Measurements from ENCODE around the gene ULK4.
"Not testable (repeated sequence)": the region's sequence is repeated elsewhere in the genome, so short reads cannot be mapped to it uniquely, and the experiment has no call there.

The ULK4 gene

GRCh38 chr3:41682996-41683395 is 278.9 kb downstream of the ULK4 start:
- DNase-seq = no peak

DNA sequence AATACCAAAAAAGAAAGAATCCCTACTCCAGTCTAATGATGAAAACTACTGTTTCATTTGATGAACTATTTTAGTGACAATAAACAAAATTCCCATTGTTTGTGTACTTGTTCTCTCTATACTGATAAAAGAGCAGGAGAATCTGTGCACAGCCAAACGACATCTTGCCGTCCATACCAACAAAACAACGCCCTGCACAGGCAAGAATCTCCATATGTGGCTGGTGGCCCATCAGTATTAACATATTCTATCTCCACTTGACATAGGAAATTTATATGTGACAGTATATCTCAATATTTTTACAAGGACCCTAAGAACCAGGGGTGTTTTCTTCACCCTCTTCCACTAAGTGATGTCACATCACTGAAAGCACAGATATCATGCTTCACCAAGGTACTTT is 279.5 kb downstream of the ULK4 start:
- DNase-seq = no peak

DNA sequence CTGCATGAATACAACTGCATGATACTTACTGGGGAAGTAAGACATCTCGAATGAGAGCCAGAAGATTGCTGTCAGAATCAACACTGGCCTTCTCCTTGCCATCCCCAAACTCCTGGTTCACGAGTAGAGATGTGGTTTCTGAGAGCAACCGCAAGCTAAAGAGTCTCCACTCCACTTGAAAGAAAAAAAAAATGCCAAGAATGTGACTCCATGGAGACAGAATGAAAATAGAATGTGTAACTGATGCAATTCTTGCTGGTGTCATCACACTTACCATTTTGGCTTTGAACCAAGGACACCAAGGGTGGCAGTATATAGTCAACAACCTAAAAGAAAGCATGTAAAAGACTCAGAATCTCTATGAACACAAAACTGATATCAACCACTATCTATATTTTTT is 280.4 kb downstream of the ULK4 start:
- DNase-seq = no peak

DNA sequence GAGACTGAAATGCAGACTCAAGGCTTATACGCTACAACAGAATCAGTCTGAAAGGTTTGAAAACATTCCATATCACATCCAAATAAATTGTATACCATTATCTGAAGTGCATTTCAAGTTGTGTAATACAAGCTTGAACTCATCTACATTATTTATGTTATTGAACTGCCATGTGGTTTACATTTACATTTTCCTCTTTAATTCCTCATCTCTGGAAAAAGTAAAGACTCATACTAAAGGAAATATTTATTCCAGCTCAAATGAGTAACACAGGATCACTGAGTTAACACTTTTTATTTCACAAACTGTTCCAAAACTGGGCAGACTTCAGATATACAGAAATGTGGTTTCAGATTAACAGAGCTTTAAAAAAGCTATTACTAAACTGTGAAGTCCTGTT is 282.5 kb downstream of the ULK4 start:
- no peak for DNase-seq

GRCh38 chr3:41675102-41675501 is 286.8 kb downstream of the ULK4 start:
- DNase-seq = not testable (repeated sequence)

GRCh38 chr3:41674449-41674848 is 287.5 kb downstream of the ULK4 start:
- DNase-seq = no peak

- DNase-seq = no peak
These were observed 288.3 kb downstream of the ULK4 start for GRCh38 chr3:41673650-41674049.

GRCh38 chr3:41668379-41668778 is 293.5 kb downstream of the ULK4 start:
- DNase-seq = no peak

DNA sequence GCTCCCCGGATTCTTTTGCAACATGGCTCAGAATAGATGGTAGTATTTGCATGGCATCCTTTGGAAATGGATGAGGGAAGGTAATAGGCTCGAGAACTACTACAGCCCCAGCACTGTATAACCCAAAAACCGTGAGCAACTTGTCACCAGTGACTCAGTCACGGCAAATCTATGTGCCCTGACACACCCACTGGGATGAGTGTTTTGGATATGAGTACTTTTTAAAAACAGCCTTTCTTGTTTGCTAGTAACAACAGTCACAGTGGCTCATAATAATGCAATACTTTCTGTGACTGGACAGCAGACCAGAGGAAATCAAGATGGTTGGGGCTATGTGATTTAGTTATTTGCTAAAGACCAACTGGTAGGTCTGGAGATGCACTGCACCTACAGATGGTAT is 299.6 kb downstream of the ULK4 start:
- no peak for DNase-seq

- no peak for DNase-seq
These were observed 300.1 kb downstream of the ULK4 start for GRCh38 chr3:41661796-41662195.

- DNase-seq = no peak
These were observed 301.4 kb downstream of the ULK4 start for GRCh38 chr3:41660510-41660909.

DNA sequence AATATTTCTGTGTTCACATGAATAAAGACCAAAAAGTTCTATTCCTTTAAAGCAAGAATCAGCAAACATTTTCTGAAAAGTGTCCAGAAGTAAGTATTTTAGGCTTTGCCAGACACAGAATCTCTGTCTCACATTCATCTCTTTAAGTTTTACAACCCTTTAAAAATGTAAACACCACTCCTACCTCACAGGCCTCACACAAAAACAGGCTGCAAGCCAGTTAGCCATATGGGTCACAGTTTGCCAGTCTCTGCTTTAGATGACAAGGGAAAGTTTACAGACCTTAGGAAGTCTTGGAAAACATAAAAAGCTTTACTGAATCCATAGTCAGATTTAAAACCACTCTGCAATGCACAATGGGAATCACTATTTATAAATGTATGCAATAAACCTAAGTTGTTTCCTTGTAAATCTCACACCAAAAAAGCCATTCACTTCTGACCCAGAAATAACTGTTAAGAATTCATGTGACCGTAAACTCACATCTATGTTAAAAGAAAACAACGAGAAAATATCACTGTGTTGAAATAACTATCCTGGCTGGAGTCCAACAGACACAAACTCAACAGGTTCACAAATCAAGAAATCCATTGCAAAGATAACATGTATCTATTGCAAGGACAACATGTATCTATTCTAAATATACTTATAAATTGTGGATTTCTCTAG is 308.2 kb downstream of the ULK4 start:
- DNase-seq = no peak

GRCh38 chr3:41652931-41653330 is 309.0 kb downstream of the ULK4 start:
- DNase-seq = no peak

DNA sequence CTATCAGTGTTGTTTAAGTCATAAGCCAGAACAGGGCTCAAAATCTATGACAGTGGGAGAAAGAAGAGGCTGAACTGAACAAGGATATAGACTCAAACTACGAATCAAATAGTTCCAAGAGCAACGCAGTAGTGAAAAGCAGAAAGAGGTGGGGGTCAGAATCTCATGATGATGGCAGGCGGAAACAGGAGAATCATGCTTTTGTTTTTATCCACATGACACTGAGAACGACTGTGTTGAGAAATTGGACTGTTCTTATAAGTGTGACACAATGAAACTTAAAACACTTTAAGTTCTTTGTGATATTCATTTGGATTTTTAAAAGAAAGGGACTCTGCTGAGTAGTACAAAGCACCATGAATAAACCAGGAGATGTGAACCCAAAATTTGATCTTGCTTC is 309.4 kb downstream of the ULK4 start:
- no peak for DNase-seq

GRCh38 chr3:41651718-41652117 is 310.2 kb downstream of the ULK4 start:
- DNase-seq = no peak

DNA sequence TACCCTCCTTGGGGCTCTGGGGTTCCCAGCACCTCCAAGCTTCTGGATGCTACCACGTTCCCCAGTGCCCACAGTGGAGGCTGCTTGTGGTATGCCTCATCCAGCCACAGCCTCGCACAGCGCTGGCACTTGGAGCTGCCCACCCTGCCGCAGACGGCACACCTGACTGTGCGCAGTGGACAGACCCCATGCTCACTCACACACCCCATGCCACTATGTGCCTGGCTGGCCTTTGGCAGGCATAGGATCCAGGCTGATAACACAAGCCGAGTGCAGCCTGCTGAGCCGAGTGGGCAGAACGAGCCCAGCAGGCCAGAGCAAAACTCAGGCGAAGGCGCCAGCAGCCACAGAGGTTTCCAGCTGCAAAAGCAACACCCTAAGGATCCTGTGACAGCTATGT is 311.5 kb downstream of the ULK4 start:
- DNase-seq = no peak

- no peak for DNase-seq
These were observed 312.7 kb downstream of the ULK4 start for GRCh38 chr3:41649129-41649739.

- DNase-seq = not testable (repeated sequence)
These were observed 314.2 kb downstream of the ULK4 start for GRCh38 chr3:41647730-41648129.

DNA sequence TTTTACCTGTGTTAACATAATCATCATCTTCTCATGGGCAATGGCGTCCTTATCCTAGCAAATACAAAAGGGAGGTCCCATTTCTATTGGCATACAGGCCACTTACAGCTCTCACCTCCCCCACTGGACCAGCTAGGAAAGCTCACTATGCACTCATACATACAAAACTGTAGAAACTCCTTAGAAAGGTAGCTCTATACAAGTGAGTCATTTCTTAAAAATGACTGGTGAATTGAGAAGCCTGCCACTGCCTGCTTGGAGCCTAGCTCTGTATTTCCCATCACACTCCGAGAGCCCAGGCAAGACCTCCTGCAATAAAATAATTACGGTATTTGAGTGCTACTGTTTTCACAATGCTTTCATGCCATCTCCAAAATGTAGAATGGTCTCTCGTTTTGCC is 321.8 kb downstream of the ULK4 start:
- DNase-seq = no peak

DNA sequence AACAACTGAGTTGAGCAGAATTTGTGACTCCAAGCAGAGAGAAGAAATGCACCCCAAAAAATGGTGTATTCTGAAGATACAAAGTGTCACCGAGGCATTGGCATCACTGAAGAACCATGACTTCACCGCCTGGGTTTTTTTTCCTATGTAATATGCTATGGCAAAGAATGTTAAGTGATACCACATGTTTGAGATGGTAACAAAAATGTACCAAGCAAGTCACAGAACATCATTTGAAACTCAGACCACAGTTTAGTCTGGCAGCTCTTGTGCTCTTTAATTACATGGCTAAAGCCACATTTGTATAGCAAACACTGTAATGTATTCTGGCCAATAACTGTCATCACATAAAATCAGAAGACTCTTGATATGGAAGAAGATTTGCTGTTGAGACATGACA is 323.5 kb downstream of the ULK4 start:
- no peak for DNase-seq

GRCh38 chr3:41632700-41633099 is 329.2 kb downstream of the ULK4 start:
- DNase-seq = no peak

DNA sequence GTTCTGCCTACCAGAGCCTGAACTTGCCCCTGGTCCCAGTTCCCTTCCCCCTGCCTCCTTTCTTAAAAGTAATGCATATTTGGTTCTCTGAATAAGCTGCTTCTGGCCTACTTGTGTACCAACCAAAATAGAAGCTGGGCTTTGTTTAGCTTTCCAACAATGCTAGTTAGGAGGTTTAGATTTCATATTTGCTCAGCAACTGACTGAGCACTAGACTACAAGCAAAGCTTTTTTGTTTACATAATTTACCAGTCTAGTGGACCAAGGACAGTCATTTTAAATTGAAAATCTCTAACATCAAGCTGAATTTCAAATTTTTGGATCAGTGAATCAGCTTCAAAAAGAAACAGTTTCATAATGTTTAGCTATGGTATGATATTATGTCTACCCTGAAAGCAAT is 331.2 kb downstream of the ULK4 start:
- no peak for DNase-seq

- no peak for DNase-seq
These were observed 331.9 kb downstream of the ULK4 start for GRCh38 chr3:41629986-41630385.

GRCh38 chr3:41629072-41629471 is 332.8 kb downstream of the ULK4 start:
- DNase-seq = no peak

GRCh38 chr3:41627477-41628087 is 334.3 kb downstream of the ULK4 start:
- DNase-seq = no peak
